GM19240 (cell line): Measurements from ENCODE around the gene ESPNL.

ENCODE experiments used
- DNase-seq: peaks from one replicate; pipeline ENCODE4 v3.0.0; 2011; ENCODE audit warnings: low spot score; ENCODE audit not compliant: insufficient read length

ESPNL gene

GRCh38 chr2:238127165-238128060 is 27.3 kb downstream of the ESPNL start:
- no peak for DNase-seq

GRCh38 chr2:238128061-238128440 is 27.9 kb downstream of the ESPNL start:
- no peak for DNase-seq

GRCh38 chr2:238128534-238129001 is 28.4 kb downstream of the ESPNL start:
- no peak for DNase-seq

GRCh38 chr2:238129166-238130010 is 29.2 kb downstream of the ESPNL start:
- DNase-seq = no peak

- no peak for DNase-seq
Measured at GRCh38 chr2:238130111-238130695, 30.1 kb downstream of the ESPNL start.

- DNase-seq = no peak
Measured at GRCh38 chr2:238130696-238131628, 30.8 kb downstream of the ESPNL start.

GRCh38 chr2:238131761-238132462 is 31.8 kb downstream of the ESPNL start:
- DNase-seq = no peak

GRCh38 chr2:238132463-238133450 is 32.6 kb downstream of the ESPNL start:
- DNase-seq = no peak

- no peak for DNase-seq
Measured at GRCh38 chr2:238133499-238134392, 33.6 kb downstream of the ESPNL start.

GRCh38 chr2:238134393-238134785 is 34.2 kb downstream of the ESPNL start:
- no peak for DNase-seq

GRCh38 chr2:238135601-238136150 is 35.5 kb downstream of the ESPNL start:
- no peak for DNase-seq

GRCh38 chr2:238136820-238137537 is 36.8 kb downstream of the ESPNL start:
- no peak for DNase-seq

GRCh38 chr2:238137885-238138284 is 37.7 kb downstream of the ESPNL start:
- no peak for DNase-seq

- DNase-seq = no peak
Measured at GRCh38 chr2:238138331-238139195, 38.4 kb downstream of the ESPNL start, which contains the start of gene KLHL30. KLHL30 (plus strand) TSS chr2:238138668; CDS start chr2:238140755, 2,087 bp downstream.

GRCh38 chr2:238139196-238140039 is 39.3 kb downstream of the ESPNL start:
- no peak for DNase-seq
